LNCAP (cell line): ENCODE data around the gene ZNF536.

Source experiments
- TF ChIP-seq, protein P1 (sequence below): fragments of 450-650 bp; IDR thresholded peaks from 2 replicates; pipeline ENCODE4 v1.5.1; 2017; ENCODE audit warnings: mild to moderate bottlenecking

The ZNF536 gene

DNA sequence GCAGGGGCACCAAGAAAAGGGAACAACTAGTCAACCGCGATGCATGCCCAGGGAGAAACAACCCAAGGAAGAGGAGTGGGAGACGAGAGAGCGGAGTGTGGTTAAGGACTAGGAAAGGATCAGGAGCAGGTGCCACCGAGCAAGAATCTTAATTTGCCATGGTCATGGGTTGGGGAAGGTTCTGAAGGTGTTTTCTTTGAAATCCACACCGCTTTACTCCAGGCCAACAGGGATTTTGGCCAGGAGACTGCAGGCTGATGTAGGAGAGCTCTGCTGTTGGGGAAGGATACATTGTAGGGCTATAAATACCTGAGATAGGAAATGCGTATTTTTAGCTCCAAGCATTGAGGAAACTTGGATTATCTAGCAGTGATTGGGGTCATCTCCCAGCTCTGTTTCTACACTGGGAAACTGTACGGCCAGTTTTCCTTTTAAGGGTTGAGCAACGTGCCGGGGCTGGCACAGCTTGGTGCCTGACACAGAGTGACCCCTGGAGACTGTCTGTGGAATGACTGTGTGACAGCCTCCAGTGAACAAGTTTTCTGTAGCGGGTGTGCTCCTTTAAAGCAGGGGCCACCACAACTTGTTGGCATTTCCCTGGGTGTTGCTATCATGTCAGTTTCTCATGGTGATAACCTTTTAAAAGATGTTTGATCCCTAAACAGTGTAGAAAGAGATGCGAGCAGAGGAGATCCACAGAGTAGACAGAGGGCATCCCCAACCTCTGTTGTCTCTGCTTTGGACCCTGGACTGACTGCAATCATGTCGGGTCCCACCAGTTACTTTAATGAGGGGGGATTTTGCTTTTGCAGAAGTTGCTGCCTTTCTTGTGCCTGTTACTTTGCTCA lies 34.3 kb downstream of the ZNF536 start:
- TF ChIP-seq, protein P1, sequence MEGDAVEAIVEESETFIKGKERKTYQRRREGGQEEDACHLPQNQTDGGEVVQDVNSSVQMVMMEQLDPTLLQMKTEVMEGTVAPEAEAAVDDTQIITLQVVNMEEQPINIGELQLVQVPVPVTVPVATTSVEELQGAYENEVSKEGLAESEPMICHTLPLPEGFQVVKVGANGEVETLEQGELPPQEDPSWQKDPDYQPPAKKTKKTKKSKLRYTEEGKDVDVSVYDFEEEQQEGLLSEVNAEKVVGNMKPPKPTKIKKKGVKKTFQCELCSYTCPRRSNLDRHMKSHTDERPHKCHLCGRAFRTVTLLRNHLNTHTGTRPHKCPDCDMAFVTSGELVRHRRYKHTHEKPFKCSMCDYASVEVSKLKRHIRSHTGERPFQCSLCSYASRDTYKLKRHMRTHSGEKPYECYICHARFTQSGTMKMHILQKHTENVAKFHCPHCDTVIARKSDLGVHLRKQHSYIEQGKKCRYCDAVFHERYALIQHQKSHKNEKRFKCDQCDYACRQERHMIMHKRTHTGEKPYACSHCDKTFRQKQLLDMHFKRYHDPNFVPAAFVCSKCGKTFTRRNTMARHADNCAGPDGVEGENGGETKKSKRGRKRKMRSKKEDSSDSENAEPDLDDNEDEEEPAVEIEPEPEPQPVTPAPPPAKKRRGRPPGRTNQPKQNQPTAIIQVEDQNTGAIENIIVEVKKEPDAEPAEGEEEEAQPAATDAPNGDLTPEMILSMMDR: peak; percentile 76

DNA sequence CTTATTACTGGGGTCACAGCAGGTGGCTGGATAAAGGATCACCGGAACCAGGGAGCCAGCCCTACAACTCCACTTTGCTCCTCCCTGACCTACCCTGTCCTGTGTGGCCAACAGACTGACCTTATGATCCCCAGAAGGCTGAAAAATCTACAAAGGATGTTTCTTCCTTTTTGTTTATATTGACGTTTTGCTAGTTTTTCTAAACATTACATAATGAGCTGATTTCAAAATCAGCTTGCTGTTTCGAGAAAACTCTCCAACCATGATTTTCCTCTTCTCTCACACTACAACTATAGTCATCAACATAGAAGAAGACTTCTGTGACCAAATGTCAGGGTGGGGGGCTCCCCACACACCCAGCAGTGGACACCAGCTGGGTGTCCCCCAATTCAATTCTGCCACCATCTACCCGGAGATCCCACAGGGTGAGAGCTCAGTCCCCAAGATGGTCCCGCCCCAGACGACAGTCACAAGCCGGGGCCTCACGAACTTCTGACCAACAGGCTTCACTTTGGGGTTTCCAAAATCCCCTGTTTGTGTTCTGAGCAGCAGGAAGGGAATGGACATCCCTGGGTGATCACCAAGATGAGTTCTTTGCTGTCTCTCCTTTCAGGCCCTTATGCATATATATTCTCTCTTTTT lies 35.0 kb downstream of the ZNF536 start:
- TF ChIP-seq, protein P1: no peak

DNA sequence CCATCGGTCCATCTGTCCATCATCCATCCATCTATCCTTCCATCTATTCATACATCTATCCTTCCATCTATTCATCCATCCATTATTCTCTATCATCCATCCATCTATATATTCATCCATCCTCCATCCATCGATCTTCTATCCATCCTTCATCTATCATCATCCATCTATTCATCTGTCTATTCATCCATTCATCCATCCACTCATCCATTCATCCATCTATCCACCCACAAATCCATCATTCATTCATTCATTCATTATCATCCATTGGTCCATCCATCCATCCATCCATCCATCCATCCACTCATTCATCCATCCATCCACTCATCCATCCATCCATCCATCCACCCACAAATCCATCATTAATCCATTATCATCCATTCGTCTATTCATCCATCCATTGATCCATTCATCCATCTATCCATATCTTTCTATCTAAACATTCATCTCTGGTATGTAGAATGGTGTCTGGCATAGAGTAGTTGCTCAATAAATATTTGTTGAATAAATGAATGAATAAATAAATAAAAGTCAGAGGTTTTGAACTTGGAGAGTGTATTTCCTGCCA lies 36.6 kb downstream of the ZNF536 start:
- TF ChIP-seq, protein P1: no peak

DNA sequence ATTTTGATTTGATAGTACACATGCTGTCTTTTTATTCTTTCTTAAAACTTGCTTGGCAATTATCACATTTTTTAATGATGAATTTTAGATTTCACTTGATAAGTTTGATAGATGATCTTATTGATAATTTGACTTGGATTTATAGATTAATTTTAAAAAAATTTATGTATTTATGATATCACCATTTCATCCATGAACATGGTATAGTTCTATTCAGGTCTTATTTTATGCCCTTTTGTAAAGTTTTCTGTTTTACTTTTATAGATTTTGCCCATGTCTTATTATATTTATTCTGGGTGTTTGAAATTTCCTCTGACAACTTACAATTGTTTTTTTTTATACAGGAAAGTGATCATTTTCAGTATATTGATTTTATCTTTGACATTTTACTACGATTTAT lies 39.5 kb downstream of the ZNF536 start:
- TF ChIP-seq, protein P1: no peak

DNA sequence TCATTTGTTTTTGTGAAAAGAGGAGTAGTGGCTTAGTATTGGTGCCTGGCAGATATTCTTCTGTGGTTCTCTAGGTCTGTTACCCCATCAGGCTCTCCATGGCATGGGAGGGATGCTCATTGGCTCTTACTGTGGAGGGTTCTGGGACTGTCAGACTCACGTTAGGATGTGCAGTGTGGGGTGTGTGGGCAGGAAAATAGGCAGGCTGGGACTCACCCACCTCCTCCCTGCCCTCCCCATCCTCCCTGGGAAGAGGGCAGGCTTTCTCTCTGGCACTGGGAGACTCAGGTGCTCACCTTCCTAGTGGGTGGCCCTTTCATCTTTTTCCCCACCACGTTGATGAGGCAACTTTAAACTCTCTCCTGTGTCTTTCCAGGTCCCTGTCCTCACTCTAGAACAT lies 44.2 kb downstream of the ZNF536 start:
- TF ChIP-seq, protein P1: no peak

DNA sequence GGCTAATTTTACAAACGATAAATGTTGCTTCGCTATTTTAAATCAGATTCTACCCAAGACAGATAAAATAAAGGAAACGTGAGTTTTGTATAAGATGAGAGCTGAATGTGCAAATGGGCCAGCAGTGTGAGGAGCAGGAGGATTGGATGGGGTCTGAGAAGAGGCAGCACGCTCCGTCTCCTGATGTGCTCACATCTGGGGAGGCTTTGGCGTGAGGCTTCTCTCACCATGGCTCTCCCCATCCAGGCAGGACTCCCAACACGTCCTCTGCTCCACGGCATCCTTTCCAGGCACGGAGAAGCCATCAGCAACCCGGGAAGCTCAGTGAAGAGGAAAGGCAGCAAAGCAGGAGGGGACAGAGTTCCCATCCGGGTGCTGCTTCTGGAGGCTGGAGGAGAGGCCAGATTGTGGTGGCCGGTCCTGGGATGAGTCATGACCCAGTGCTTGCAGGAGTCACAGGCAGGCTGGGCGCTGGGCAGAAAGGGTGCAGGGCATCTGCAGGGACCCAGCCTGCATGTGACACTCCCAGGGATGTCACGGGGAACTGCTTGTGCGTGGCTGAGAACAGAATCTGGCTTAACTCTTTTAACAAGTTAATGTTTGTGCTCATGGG lies 47.5 kb downstream of the ZNF536 start:
- TF ChIP-seq, protein P1: no peak

DNA sequence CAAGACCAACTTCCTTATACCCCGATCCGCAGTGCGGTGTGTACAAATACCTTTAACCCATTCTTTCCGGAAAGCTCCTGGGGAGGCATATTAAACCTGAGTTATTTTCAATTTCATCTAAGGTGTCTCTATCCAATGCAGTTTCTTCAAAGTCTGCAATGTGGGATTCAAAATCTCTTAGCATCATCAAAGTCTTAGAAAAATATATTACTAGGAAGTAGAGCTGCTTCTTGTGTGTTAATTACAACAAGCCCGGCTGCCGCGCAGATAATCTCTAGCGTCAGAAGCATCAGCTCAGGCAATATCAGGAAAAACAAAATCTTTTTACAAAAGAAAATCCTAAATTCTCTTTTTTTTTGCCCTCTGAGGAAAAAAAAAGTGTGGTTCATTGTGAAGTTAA lies 48.1 kb downstream of the ZNF536 start:
- TF ChIP-seq, protein P1: no peak
